KOPT-K1 (cell line): ENCODE data around the gene SLC48A1.

ENCODE experiments used
- H3K27ac ChIP-seq: fragments of 200-600 bp; sonication (generic); 2 replicates; pipeline ENCODE4 v1.5.1; 2016; ENCODE audit warnings: antibody characterized with exemption, mild to moderate bottlenecking, low read depth, low read length; ENCODE audit not compliant: poor library complexity, severe bottlenecking
- H3K36me3 ChIP-seq: fragments of 200-600 bp; sonication (generic); 2 replicates; pipeline ENCODE4 v1.5.1; 2017; ENCODE audit warnings: antibody characterized with exemption, mild to moderate bottlenecking, low read length, moderate library complexity; ENCODE audit not compliant: insufficient read depth
- H3K9me3 ChIP-seq: fragments of 200-600 bp; sonication (generic); 2 replicates; pipeline ENCODE4 v1.5.1; 2017; ENCODE audit warnings: antibody characterized with exemption, low read length, mild to moderate bottlenecking; ENCODE audit not compliant: insufficient read depth, poor library complexity, severe bottlenecking

SLC48A1 gene

DNA sequence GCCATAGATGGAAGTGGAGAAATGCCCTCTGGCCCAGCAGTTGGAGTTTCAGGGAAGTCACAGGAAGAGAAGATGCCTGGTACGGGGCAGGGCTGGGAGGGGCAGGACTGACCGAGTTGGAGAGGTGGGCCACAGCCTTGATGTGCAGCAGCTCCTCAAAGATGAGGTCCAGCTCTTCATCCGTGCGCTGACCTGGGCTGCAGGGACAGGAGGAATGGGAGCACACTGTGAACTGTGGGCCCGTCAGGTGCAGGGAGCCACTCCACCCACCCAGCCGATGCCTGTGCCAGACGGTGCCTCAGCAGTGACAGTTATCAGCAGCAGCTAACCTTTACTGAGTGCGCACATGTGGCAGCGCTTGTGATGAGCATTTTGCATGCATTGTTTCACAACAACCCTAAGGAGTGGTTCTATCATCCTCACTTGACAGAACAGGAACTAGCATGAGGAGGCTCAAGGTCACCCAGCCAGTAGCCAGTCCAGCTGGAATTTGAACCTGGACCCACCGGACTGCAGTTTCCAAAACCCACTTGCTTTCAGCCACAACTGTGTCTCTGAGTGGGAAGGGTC is 22.7 kb upstream of the SLC48A1 start:
- Histone ChIP-seq H3K9me3 (no peaks in the 10 kb centered on the region), H3K27ac (no peak overlapping the region), H3K36me3 (no peaks in the 10 kb centered on the region)

DNA sequence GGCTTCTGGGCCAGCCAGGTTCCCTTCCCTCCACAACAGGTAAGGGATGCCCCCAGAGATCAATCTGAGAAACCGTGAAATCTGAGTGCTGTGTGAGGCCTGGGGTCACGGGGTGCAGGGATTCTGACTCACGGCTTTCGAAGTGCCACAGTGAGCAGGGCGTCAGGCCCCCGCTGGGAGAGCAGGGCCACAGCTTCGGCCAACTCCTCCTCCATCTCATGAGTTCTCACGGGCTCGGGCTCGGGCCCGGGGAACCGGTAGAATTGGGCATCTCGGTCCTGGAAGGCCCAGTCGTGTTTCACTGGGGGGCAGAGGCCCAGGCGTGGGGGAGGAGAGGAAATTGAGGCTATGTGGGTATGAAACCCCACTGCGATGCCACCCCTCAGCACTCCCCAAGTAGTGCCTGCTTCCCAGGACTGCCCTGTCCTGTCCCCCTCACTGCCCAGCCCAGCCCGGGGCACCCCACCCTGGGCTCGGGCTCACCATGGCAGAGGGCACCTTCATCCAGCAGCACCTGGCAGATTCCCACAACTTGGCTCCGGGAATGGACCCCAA is 22.0 kb upstream of the SLC48A1 start:
- Histone ChIP-seq H3K9me3 (no peaks in the 10 kb centered on the region), H3K27ac (no peak overlapping the region), H3K36me3 (no peaks in the 10 kb centered on the region)

DNA sequence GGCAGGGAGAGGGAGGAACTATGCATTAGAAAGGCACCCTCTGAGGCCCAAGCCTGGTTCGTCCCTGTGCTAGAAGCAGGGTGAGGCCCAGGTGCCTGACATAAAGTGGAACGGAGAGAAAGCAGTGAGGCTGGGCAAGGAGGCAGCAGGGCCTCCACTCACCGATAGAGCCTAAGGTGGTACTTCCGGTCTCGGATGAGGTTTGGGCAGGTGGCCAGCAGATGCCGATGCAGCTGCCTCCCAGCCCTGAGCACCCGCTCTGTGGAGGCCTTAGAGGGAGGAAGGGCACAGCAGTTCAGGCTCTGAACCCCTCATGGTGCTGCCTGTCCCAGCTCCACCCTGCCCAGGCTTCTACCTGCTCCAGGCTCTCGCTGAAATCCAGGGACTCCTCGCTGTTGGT is 21.5 kb upstream of the SLC48A1 start:
- H3K27ac ChIP-seq, result no peak overlapping the region
- H3K9me3 ChIP-seq, result no peaks in the 10 kb centered on the region

DNA sequence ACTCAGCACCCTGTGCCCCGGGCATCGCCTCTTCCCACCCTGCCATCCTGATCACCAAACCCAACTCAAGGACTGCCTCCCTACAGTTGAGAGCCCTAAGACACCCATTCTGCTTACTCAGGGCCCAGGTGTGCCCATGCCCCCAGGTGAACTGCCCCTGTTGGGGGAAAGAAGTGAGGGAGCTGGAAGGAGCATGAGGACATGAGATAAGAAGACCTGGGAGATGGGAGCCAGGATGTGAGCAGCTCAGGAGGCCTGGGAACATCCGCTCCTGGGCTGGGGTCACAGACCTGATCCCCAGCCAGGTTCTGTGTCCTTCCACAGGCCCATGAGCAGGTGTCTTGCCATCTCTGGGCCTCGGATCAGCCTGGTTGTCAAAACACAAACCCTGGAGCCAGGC is 20.9 kb upstream of the SLC48A1 start:
- no peak overlapping the region for H3K27ac ChIP-seq
- H3K9me3 ChIP-seq, result no peaks in the 10 kb centered on the region
- H3K36me3 ChIP-seq, result no peaks in the 10 kb centered on the region

More for the DNA sequence above, 21.5 kb upstream of the SLC48A1 start:
- H3K36me3 ChIP-seq, result no peaks in the 10 kb centered on the region

DNA sequence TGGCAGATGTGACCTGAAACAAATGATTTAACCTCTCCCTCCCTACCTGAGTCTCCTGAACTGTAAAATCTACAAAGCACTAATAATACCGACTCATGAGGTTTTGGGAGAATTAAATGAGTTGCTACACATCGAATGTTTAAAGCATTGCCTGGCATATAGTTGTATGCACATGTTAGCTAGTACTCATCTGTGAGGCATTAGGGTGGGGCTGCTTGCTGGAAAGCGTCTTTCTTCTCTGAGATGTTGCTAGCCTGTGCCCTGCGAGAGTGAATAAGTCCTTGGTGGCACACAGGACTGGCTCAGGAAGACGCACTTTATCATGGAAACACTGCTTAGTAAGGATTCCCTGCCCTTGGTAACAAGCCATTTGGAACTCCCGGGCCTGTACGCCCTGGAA is 20.5 kb upstream of the SLC48A1 start:
- Histone ChIP-seq H3K9me3 (no peaks in the 10 kb centered on the region), H3K27ac (no peak overlapping the region), H3K36me3 (no peaks in the 10 kb centered on the region)

DNA sequence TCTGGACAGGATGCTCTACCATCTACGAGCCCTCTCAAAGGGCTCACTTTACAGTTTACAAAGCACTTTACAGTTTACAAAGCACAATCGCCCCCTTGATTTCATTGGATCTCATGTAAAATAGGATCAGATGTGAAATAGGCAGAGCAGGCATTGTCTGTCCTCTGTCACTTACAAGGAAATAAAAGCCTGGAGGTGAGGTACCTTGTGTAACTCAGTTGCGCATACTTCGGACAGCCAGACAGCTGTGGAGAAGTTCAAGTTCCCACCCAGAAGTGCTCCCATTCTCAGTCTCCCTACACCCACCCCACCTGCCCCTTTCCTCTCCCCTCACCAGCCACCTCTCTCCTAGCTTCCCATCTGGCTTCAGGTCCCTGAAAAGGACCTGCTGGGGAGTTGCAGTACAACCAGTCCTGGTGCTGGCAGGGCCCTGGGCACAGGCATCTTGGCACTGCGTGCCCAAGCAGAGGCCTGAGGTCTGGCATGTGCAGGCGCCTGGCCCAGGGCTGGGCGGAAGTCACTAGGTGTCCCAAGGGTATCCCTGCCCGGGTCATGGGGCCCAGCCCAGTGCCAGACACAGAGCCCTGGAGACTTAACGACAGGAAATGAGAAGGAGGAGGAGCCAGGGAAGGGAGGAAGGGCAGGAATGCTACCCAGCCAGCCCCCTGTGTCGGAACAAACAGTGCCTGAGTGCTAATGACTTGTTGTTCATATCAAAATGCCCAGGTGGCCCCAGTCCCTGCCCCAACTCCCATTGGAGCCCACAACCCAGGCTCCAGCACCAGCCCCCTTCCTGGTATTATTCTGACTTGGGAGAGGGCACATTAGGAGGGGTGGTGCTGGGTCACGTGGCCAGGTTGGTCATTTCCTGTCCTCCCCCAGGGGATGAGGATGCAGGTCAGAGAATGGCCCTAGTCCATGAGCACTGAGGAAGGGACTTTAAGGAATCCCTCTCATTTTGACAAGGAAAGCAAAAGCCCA is 19.7 kb upstream of the SLC48A1 start:
- Histone ChIP-seq H3K9me3 (no peaks in the 10 kb centered on the region), H3K36me3 (no peaks in the 10 kb centered on the region), H3K27ac (no peak overlapping the region)

DNA sequence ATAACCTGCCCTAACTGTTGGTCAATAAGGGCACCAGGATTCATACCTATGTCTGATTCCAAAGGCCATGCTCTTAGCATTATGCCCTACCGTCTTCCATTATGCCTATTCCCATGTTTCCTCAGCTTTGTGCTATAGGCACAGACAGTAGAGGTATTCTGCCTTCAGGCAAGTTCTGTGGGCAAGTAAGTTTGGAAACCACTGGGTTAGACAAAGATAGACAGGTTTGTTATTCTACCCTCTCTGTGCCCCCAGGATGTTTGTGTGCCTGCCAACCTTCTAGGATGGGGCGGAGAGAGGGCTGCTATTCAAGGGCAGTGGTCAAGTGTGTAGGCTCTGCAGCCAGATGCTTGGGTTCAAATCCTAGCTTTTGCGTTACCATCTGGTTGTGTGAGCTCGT is 18.9 kb upstream of the SLC48A1 start:
- Histone ChIP-seq H3K27ac (no peak overlapping the region), H3K9me3 (no peaks in the 10 kb centered on the region)

DNA sequence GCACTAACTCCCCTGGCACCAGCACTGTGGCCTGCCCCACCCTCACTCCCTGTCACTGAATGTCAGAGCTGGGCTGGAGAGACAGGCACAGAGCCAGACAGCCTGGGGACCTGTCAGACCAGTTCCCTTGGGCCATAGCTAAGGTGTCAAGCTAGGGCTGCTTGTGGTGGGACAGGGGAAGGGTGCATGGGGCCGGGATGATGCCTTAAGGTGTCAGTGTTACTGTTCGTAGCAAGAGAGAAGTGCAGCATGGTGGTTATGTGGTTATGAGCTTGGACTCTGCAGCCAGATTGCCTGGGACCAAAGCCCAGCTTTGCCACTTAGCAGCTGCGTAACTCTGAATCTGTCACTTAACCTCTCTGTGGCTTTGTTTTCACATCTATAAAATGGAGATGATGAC is 18.2 kb upstream of the SLC48A1 start:
- Histone ChIP-seq H3K27ac (no peak overlapping the region), H3K9me3 (no peaks in the 10 kb centered on the region), H3K36me3 (no peaks in the 10 kb centered on the region)

More for the DNA sequence above, 18.9 kb upstream of the SLC48A1 start:
- H3K36me3 ChIP-seq, result no peaks in the 10 kb centered on the region

DNA sequence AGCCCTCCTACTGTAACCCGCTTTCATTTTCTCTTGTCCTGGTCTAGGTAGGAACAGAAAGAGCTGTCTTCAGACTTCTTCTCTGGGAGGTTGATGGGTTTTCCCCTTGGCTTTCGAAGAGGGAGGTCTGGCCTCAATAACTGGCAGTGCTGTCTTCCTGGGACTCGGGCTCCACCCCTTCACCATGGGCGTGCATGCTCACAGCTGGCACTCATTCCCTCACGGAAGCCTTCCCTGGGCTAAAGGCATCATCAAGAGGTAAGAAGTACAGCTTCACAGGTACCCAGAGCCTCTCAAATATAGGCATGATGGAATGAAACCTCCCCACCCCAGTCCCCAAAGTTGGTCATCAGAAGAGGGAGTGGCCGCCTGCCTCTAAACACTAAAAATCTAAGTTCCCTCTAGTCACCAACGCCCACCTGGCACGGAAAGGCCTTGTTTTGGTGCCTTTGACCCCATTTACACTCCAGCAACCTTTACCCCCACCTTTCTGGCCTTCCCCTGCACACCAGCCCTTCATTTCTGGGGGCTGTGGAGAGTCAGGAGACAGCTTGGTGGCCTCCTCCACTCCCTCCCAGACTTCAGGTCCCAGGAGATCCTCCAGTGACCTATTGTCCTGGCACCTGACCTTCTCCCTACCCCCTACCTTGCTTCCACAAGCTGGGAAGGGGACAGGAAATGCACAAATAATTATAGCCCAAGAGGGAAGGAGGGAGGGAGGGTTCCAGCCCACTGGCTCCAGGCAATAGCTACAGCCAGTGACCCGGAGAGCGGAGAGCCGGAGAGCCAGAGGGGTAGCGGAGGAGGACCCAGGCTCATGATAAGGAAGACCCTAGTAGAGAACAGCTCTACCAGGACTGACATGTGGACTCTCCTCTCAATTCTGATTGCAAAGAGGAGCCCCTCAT is 17.1 kb upstream of the SLC48A1 start:
- Histone ChIP-seq H3K9me3 (no peaks in the 10 kb centered on the region), H3K36me3 (no peaks in the 10 kb centered on the region), H3K27ac (no peak overlapping the region)

DNA sequence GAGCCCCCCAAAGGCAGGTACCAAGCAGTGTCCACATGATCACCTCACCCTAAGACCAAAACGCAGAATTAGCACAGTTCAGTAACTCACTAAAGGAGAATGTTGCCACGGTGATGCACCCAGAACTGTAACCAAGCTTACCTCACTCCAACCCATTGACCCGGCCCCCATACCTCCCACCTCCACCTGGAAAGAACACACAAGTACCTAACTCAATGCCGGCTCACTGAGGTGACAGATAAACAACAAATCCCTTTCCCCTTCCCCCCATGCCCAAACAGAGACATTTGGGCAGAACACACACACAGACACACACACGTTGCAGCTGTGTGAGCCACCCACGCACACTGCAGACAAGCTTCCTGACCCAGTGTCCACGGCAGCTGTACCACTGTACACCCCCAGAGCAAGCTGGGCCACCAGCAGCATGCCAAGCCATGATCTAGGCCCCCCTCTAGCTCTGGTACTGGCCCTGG is 15.6 kb upstream of the SLC48A1 start:
- Histone ChIP-seq H3K27ac (no peak overlapping the region), H3K9me3 (no peaks in the 10 kb centered on the region)

DNA sequence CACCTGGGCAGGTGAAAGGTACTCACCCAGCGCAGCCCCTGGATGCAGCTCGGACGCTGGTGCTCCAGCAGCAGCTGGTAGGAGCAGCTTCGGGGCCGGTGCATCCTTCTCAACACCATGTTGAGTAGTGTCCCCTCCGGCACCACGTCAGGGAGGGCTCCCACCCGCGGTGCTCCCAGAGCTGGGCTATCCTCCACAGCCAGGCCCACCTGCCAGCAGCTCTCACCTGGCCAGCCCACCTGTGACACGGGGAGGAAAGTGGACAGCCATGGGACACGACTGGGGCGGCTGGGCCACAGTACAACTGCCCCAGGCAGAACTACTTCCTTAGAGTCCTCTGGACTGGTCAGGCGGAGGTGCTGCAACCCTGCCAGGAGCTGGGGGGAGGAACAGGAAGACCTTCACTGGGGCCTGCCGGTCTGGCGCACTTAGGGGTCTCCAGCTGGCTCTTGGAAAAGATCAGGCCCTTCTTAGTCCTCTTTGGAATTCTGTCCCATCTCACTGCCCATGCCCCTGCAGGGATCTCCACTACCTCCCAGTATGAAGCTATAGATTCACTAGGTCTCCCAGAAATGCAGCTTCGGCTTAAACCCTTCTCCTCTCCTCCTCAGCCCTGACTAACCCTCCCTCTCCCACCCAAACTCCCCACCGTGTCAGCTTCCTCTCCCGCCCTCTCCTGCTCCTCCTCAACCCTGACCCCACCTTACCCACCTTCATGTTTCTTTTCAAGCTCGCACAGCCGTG is 15.0 kb upstream of the SLC48A1 start:
- no peaks in the 10 kb centered on the region for H3K9me3 ChIP-seq
- no peaks in the 10 kb centered on the region for H3K36me3 ChIP-seq
- H3K27ac ChIP-seq, result no peak overlapping the region

More for the DNA sequence above, 15.6 kb upstream of the SLC48A1 start:
- H3K36me3 ChIP-seq, result no peaks in the 10 kb centered on the region

DNA sequence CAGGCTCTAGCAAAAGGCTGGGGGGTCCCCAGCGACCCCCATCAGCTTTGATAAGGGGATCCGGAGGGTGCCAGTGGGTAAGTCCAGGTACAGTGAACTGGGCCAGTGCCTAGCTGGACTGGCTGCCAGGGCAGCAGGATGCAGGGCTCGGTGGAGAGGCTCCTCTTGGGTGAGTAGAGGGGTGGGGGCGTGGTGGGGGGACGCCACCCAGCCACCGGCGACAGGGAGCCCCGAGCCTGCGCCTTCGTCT is 14.5 kb upstream of the SLC48A1 start:
- Histone ChIP-seq H3K9me3 (no peaks in the 10 kb centered on the region), H3K36me3 (no peaks in the 10 kb centered on the region), H3K27ac (no peak overlapping the region)

DNA sequence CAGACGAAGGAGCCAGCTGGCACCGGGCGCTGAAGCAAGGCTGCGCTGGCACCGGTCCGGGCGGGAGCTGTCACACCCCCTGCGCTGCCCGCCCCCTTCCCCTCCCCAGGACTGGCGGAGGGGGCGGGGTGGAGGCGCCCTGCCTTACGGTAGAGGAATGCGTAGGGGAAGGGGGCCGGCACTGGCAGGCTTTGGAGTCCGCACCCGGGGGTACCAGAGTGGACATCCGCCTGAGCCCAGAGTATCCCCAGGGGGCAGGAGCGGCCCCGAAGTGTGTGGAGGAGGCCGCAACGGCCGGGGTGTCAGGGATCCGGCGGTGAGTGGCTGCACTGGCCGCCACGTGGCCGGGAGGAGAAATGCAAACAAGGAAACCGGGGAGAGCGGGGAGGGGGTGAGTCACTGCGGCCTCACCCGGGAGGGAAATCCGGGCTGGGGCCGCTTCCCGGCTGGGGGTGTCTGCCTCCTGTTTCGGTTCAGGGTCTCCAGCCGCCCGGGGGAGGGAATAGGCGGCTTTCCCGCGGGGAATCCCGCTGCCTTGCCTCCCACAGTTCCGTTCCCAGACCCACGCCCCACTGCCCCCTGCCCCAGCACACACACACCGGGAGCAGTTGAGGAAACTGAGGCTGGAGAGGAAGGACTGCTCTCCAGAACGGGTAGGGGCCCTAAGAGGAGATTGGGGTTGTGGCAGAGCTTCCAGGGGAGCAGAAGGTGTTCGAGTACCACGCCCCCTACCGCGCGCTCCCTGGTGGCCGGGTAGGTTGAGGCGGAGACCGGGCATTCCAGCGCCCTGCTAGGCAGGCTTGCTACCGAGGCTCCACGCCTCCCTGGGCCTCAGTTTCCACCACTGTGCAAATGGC is 14.0 kb upstream of the SLC48A1 start, which contains the start of gene RAPGEF3:
Gene RAPGEF3, minus strand, starts transcription at position 47 of the 857 bp plus-strand sequence. CDS start 324 bp downstream, outside the sequence.
- Histone ChIP-seq H3K27ac (peak within 1 kb of the TSS; percentile 25), H3K36me3 (no peaks in the 10 kb centered on the region), H3K9me3 (no peaks in the 10 kb centered on the region)
